ENCODE data around the gene NOL4L.
"Not testable (repeated sequence)": the region's sequence is repeated elsewhere in the genome, so short reads cannot be mapped to it uniquely, and the experiment has no call there.

Gene NOL4L

DNA sequence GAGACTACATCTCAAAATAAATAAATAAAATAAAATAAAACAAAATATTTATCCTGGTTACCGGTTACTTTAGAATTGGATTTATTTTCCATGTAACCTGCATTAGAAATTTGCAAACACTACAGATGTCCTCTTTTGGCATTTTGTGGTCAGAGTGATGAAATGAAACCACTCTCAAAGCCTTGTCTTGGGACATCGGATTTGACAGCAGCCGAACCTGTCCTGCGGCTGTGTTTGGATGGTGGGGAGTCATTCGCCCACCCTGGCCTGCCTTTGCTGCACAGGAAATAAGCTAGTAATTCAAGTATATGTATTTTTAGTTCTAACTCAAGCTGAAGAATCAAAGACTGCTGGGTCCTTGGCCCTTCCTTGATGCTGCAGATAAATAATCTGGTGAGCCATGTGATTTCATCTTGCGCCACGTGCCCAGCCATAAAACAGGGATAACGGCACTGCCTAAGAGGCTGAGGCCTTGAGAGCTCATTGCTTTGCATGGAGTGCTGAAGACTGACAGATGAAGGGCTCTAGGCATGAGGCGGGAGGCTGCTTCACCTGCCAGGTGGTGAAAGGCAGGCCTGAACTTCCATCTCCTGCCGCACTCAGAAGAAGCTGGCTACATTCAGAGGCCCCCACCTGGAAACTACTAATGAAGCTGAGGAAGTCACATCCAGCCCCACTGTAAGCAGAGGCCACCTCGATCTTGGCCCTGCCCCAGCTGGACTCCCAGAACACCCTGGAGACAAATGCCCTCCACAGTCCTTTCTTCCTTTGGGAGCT, 76.9 kb downstream of the NOL4L start:
- DNase-seq (ENCODE audit: low spot score) = no peak

DNA sequence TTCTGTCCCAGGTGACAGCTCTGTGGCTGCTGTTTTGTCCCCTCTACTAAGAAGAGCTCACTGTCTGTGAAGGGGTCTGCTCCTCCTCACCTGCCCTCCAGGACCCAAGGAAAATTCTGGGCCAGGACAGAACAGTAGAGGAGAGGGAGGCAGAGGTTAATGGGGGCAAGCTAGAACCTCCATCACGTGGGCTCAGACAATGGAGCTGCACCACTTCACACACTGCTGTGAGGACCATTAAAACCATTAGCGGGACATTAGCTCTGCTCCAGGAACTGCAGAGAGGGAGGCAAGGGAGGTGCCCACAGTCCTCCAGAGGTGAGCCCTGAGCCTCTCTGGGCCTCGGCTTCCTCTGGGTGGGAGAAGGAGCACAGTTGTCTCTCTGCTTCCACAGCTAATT, 78.4 kb downstream of the NOL4L start:
- DNase-seq (ENCODE audit: low spot score) = no peak

DNA sequence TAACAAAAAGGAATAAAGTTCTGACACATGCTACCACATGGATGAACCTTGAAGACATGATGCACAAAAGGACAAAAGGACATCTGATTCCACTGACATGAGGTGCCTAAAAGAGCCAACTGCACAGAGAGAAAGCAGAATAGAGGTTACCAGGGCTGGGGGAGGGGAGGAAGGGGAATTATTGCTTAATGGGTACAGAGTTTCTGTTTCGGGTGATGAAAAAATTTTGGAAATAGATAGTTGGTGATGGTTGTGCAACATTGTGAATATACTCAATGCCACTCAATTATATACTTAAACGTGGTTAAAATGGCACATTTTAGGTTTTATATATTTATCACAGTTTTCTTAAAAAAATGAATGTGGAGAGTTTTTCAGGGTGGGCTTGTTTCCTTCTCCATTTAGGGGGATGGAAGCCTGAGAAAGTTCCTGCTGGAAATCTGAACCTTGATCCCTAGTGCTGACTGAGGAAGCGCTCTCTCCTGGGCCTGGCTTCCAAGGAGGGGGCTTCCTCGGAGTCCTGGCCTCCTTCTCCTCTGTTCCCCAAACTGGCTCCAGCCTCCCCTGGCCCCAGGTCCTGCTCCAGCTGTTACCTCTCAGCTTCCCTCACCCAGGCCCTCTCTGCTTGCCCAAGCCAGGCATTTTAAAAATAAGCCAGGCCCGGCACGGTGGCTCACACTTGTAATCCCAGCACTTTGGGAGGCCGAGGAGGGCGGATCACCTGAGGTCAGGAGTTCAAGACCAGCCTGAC, 79.2 kb downstream of the NOL4L start:
- DNase-seq (ENCODE audit: low spot score) = no peak

DNA sequence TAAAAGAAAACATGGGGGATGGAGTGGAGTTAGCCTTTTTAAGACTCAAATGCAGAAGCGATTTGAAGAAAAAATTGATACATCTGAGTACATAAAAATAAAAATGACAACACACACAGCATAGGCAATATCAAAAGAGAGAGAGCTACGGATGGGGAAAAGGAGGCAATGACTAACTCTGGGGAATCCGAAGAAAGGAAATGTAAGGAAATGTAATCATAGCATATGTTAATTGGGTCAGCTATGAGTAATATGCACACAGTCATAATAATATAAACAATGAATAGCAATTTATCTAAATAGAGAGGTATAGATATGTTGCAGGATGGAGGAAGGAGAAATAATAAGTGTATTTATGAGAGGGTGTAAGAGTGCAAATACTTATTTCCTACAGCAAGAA, 83.4 kb downstream of the NOL4L start:
- no peak for DNase-seq (ENCODE audit: low spot score)

DNA sequence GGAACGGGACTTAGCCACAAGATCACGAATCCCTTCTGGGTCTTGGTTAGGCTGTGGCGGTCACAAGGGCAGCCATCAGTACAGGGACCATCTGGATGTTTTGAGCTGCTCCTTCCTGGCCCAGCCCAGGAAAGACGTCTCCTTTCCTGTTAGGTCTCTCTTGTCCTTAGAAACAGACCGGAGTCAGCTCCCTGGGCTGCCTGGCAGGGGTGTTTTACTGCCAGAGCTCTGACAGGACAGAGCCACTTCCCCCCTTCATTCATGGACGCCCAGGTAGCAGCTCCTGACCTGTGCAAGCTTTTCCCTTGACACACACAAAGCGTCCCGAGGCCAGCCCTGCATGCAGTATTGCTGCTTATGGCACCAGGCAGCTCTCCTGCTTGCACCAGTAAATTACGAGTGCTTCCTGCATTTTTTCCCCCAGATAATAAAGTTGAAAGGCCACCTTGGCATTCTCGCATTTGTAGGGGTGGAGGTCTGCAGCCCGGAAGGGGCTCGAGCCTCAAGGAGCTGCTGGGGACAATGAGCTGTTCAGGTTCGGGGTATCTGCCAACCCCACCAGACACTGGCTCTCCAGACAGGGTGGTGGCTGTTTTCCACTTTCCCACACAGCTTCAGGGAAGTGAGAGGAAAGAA, 87.4 kb downstream of the NOL4L start:
- no peak for DNase-seq (ENCODE audit: low spot score)

DNA sequence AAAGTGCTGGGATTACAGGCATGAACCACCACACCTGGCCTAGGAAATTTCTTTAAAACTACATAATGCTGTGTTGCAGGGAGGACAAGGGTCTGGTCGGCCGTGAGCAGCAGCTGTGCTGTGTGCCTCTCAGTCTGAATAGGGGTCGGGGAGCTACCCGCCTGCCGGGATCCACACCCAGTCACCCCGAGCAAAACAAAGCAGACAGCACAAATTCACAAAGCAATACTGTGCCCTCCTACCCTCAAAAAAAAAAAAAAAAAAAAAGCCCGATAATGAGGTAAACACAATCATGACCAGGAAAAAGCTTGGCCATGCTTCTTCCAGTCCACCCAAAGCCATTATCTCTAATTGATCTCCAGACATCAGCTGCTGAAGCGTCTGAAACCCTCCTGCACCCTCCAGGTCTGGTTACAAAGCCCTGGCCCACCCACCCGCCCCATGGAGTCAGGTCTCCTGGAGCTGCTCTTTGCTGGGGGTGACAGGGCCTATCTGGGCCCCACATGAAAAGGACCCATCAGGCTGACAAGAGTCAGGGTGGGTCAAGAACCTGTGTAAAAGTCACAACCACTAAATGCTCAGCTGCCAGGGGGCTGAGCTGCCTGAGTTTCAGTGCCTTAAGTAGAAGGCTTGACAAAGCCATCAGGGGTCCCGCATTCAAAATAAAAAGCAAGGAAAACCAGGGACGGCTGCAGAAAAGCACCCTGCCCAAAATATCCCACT, 88.2 kb downstream of the NOL4L start:
- DNase-seq (ENCODE audit: low spot score) = no peak

DNA sequence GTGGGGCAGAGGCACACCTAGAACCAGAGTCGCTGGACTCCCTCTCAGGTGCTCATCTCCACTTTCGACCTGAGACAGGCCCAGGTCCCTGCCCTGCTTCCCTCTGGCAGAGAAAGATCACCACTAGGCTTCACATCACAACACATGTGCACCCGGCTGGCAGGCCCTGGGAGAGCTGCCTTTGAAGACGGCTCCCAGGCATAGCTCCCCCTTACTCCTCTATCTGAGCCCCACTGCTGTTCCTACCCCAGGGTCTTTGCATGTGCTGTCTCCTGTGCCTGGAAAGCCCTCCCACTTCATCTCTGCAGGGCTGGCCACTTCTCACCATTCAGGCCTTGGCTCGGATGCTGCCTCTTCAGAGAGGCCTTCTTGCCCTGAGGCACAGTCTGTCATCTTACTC, 89.2 kb downstream of the NOL4L start:
- DNase-seq (ENCODE audit: low spot score) = no peak

DNA sequence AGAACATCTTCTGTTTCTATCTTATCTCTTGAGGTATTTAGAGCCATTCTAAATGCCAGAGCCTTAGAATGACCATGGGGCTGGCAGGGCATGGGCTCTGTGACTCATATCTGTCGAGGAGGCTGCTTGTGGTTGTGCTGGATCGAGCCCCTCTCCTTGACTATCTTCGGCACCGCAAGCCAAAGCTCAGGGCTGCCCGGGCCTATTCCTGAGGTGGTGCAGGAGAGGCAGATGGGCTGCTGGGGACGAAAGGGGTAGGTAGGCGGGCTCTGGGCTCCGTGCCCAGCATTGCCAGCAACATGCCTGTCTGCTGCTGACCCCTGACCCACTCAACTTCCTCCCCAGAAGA, 89.9 kb downstream of the NOL4L start:
- DNase-seq (ENCODE audit: low spot score) = no peak

DNA sequence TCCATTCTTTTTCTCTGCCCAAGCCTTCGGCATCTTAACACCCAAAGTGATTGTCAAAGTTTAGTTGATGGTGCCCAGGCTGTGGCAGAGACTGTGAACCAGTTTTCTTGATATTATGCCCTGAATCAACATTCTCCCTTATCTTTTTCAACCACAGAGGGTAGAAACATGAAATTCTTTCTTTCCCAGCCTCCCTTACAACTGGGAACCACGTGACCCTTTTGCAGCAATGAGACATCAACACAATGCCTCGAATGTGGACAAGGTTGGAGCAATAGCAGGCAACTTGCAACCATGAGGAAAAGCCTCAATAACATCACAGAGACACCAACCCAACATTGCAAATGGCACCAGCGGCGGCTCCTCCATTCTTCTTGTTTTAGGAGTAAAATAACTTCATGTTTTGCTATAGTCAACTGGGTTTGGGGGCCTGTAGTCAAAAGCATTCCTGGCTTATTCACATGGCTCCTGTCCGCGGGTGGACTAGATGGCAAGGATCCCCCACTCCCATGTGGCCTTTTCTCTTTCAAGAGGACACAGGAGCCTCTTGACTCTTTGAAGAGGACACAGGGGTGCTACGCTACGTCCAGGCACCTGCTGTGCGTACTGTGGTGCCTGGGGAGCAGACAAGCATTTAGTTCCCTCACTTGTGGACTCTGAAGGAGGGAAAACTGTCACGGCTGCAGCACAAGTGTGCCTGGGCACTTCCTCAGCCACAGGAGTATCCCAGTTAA, 90.5 kb downstream of the NOL4L start:
- DNase-seq (ENCODE audit: low spot score) = no peak

DNA sequence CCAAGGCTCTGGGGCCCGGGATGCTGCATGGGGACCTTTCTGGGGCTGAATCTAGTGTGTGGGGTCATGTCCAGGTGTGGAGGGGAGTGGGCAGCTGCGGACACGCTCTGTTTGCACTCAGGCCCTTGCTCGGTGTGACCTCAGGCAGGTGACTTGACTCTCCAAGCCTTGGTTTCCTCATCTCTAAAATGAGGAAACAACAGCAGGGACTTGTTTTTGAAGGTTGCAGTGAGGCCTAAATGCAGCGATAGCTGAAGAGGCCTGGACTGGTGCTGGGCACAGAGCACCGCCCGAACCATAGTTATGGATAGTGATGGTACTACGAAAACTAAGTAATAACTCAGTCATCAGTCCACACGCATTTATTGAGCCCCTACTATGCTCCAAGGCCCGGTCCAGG, 91.8 kb downstream of the NOL4L start:
- DNase-seq (ENCODE audit: low spot score) = no peak

DNA sequence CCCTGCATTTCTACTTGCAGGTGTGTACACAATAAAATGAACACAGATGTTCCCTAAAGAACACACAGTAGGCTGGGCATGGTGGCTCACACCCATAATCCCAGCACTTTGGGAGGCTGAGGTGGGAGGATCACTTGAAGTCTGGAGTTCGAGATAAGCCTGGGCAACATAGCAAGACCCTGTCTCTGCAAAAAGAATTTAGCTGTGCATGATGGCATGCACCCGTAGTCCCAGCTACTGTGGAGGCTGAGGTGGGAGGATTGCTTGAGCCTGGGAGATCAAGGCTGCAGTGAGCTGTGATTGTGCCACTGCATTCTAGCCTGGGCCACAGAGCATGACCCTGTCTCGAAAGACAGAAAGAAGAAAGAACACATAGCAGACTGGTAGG, 93.4 kb downstream of the NOL4L start:
- DNase-seq (ENCODE audit: low spot score) = not testable (repeated sequence)

DNA sequence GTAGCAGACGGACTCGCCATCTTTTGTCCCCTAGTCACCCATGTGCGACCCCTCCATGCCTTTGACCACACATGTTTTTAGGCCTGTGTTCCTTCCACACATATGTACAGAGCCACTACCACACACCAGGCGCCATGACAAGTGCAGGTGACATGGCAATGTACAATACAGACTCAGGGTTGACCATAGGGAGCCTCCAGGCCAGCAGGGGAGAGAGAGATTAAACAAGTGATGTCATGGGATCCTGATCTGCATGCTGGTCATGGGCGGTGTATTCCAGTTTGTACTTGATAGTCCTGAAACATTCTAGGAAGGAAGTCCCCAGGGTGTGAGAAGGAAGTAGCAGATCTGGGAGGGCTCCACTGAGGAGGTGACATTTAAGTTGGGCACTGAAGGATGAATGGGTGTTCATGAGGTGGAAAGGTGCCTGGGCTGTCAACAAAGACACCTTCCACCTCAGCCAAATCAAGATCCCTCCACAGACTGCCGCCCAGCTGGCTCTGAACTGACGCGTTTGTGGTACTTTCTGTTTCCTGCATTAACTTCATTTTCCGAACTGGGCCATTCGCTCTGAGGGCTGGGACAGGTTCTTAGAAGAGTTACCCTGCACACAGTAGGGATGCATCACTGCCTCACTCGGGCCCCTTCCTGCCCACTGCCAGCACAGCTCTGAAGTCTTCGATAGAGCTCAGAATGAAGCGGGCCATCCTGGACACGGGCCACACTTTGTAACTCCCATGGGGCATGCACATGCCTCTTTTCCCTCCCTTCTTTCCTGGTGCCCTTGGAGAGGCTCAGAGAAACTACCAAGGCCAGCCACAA, 94.0 kb downstream of the NOL4L start:
- DNase-seq (ENCODE audit: low spot score) = no peak

DNA sequence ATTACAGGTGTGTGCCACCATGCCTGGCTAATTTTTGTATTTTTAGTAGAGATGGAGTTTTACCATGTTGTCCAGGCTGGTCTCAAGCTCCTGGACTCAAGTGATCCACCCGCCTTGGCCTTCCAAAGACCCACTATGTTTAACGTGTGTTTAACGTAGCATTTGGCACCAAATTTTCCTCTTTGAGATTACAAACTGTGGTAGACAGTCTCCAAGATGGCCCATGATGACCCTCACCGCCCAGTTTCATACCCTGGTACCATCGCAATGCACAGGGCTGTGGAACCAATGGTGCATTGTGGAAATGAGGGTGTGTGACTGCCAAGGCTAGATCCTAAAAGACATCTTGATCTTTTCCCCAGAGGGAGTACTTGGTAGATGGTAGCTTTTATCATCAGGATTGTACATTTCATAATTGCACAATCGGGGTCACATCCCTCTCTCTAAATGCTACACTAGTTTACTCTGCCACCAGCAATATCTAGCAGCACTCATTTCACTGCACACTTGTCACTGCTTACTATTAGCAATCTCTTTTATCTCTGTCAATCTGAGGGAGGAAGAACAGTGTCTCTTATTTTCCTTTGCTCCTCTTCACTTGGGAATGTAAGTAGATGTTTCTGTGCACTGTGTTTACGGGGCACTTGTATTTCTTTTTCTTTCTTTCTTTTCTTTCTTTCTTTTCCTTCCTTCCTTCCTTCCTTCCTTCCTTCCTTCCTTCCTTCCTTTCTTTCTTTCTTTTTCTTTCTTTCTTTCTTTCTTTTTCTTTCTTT, 96.9 kb downstream of the NOL4L start:
- DNase-seq (ENCODE audit: low spot score) = no peak

DNA sequence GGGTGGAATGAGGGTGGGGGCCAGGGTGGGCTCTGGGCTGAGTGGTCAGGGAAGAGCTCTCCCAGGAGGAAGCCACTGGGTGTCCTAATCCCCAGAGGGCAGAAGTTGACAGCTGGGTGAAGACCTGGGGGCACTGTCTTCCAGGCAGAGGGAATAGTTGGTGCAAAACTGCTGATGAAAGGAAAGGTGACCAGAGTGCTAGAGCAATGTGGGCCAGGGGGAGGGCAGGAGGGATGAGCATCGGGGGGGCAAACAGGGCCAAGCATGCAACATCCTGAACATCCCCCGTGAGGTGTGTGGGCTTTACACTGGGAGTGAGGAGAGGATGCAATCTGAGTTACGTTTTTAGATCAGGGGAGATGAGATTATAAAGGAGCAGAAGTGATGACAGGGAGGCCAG, 97.8 kb downstream of the NOL4L start:
- DNase-seq (ENCODE audit: low spot score) = no peak

DNA sequence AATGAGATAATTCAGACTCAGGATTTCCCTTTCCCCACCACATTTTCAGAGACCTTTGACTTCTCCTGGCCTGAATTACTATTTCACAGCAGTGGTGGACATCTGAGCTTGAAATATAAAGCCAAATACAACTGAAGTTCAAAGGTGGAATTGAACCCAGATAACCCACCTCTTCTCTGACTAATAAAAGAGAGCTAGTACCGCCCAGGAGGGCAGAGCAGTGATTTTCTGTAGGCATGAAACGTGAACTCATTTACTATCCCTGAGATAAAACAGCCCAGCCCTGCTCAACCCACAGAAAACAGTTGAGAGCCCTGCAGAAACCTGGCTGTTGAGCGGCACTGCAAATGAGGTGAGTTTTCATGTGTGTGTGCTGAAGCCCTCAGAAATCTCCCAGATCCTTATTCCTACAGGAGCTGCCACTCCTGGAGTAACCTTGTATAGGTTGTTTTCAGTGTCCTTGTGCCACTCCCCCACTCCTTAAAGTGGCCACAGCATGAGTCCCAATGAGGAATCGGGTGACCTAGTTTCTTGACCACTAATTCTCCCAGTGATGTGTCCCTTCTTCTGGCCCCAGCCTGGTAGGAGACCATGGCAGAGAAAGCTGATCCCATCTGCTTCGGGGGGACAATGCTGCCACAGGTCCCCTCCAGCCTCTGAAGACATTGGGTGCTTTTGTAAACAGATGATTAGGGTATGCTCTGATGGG, 99.2 kb downstream of the NOL4L start:
- DNase-seq (ENCODE audit: low spot score) = peak; percentile 36

DNA sequence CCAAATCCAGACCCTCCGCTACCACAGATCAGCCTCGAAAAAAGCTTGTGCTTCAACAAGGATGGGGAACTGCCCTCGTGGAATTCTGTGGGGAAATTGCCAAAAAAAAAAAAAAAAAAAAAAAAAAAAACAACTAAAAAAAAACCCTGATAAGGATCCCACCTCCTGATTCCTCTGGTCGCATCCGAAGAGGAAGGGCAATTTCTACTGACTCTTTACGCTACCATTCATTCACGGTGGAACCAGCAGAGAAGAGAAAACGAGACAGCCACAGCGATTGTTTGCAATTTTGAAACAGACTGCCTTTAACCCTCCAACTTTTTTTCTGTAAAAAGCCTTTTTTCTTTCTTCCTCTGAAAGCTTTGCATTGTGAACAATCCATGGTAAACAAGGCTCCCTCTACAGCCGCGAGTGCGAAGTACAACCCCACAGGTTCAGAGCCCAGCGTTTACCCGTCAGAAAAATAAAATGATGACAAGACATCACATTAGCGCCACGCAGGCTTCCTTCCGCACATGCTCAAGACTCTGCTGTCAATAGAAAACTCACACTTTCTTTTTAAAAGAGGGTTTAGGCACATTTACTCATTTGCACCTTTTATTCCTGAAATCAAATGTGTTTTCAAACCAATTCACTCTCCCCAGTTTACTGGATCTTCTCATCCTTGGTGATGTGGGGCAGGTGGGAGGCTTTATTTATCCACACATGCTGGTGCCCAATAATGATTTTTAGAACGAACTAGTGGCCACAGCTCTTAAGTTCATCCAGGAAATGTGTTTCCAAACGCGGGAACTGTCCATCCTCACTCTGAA, 100.0 kb downstream of the NOL4L start:
- peak; percentile 91 for DNase-seq (ENCODE audit: low spot score)

DNA sequence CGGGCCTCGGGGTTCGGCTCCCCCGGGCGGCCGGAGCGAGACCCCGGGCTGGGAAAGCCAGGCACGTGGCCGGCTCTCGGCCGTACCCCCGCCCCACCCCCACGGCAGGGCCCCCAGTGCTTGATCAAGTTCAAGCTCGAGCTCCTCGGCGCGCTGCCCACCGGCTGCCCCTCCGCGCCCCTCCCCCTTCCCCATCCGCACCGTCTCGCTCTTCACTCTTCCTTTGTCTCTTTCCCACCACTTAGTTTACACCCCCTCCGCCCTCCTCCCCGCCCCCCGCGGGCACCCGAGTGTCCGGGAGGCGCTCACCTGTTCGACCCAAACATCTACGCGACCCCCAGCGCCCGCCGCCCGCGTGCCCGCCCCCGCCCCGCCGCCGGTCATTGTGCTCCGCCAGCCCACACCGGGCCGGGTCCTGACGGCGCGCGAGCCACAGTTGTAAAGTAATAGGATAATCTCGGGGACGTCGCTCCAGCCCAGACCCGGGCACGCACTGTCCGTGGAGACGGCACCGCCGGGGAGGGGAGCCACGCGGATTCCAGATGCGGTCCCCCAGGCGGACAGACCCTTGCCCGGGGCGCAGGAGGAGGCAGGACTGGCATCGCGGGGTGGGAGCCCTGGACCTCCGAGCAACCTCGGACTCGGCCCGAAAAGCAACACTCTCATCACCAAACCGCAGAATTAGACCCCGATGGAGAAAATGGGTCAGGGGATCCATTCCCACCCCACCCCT, 100.7 kb downstream of the NOL4L start:
- DNase-seq (ENCODE audit: low spot score) = no peak
